Heart left ventricle (tissue), 13 donors: ENCODE measurements around the gene FOXR1.

ENCODE experiments used
- POLR2A ChIP-seq, 2 donors: fragments of 450-650 bp; IDR thresholded peaks; one replicate each; pipeline ENCODE4 v1.6.1; 2017; ENCODE audit warnings: antibody characterized with exemption in 2 of 2, mild to moderate bottlenecking in 2 of 2, moderate library complexity in 2 of 2
- TF ChIP-seq, protein P1 (sequence below), 12 donors: fragments of 200-600 bp; sonication (generic) in 4 of 12; IDR thresholded peaks; one replicate each; pipeline versions ENCODE4 v1.5.0 to v1.8.0; 2018 to 2022; ENCODE audit warnings: antibody characterized with exemption in 12 of 12, mild to moderate bottlenecking in 5 of 12
- donor health status: ischemic (EF 13 %, LVEDD 7.1; RV severe dilation, severe dysfunction).
- donor health status: DM: no; HTN: yes; CAD: no.
- donor health status: DM: no; HTN: no; CAD: no.
- donor health status: ischemic (EF 25% LVEDD 6.9; RV normal size, moderate dysfunction).
- donor health status: ischemic (EF 25% LVEDD 5.7; RV mildly dilated, moderate dysfunction).
- donor health status: ischemic (EF 35%, LVEDD 5.7; RV mildly dilated, moderate dysfunction).
- donor health status: nonischemic (EF 11% LVEDD 7.7; RV severe dilation, severe dysfunction).
- donor health status: DM: yes; HTN: yes; CAD: no.
- donor health status: PGD.
- donor health status: ischemic (EF 29% LVEDD 5.4; RV normal size, mild dysfunction).
- donor health status: nonischemic (EF 23%, LVEDD 6.1; RV moderate dilation, normal function).

DNA sequence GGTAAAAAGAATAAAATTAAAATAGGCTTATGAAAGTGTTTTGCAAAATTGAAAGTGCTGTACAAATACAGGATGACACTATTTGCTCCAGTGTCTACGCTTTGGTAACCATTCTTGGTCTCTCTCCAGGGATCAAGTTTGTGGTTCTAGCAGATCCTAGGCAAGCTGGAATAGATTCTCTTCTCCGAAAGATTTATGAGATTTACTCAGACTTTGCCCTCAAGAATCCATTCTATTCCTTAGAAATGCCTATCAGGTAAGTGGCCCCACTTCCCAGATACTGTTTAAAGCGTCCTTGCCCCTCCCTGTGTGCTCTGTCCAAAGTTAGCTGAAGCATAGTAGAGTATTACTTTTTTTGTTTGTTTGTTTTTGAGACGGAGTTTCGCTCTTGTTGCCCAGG is 50.1 kb downstream of the FOXR1 start:
- TF ChIP-seq, protein P1, sequence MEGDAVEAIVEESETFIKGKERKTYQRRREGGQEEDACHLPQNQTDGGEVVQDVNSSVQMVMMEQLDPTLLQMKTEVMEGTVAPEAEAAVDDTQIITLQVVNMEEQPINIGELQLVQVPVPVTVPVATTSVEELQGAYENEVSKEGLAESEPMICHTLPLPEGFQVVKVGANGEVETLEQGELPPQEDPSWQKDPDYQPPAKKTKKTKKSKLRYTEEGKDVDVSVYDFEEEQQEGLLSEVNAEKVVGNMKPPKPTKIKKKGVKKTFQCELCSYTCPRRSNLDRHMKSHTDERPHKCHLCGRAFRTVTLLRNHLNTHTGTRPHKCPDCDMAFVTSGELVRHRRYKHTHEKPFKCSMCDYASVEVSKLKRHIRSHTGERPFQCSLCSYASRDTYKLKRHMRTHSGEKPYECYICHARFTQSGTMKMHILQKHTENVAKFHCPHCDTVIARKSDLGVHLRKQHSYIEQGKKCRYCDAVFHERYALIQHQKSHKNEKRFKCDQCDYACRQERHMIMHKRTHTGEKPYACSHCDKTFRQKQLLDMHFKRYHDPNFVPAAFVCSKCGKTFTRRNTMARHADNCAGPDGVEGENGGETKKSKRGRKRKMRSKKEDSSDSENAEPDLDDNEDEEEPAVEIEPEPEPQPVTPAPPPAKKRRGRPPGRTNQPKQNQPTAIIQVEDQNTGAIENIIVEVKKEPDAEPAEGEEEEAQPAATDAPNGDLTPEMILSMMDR (IDR thresholded peaks at IDR 0.05), result no peak
- TF ChIP-seq POLR2A (IDR thresholded peaks at IDR 0.05), result no peak
